Stomach (tissue), 4 donors: ENCODE results near the gene KBTBD12.

Experiments
- POLR2A ChIP-seq, 4 donors: fragments of 450-650 bp; IDR thresholded peaks; one replicate each; pipeline ENCODE4 v1.6.1; 2016; ENCODE audit warnings: antibody characterized with exemption in 4 of 4, control low read depth in 2 of 4, mild to moderate bottlenecking in 1 of 4, moderate library complexity in 1 of 4
- POLR2AphosphoS5 ChIP-seq, 3 donors: sonication (generic); formaldehyde crosslinking; IDR thresholded peaks; one replicate each; pipeline ENCODE4 v1.6.1; 2016; ENCODE audit warnings: antibody characterized with exemption in 3 of 3
- TF ChIP-seq, protein P1 (sequence below), 7 experiments: fragments of 450-650 bp in 4 of 7; fragments of 200-600 bp in 3 of 7; sonication (generic) in 3 of 7; IDR thresholded peaks; one replicate each; pipeline ENCODE4 v1.5.1; 2016 to 2019; ENCODE audit warnings: antibody characterized with exemption in 7 of 7, control low read depth in 2 of 7, mild to moderate bottlenecking in 1 of 7

DNA sequence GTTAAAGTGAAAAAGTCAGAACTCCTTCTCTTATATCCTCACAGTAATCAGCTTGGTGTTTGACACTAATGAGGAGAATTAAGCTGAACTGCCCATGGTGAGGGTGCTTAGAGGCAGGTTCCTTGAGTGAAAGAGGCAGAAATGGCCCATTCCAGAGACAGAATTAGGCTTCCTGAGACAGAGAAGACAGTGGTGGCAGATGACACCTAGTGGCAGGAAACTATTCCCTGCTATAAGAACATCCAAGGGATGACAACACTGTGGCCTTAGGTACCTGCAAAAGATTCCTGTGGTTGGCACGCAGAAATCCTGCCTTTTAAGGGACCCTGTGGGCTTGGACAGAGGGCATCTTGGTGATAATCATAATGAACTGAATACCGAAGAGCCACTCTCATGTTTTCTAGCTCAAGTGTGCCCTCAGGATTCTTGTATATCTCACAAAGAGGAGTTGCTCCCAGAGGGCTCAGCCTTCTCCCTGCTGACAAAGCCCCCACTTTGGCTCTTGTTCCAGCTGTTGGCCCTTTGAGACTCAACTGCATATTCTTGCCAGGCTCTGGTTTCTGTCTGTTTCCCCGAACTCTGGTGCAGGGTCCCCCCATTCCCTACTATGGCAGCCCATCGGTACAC lies 56.0 kb downstream of the KBTBD12 start:
- TF ChIP-seq POLR2A (IDR thresholded peaks at IDR 0.05) = no peak
- TF ChIP-seq, protein P1, sequence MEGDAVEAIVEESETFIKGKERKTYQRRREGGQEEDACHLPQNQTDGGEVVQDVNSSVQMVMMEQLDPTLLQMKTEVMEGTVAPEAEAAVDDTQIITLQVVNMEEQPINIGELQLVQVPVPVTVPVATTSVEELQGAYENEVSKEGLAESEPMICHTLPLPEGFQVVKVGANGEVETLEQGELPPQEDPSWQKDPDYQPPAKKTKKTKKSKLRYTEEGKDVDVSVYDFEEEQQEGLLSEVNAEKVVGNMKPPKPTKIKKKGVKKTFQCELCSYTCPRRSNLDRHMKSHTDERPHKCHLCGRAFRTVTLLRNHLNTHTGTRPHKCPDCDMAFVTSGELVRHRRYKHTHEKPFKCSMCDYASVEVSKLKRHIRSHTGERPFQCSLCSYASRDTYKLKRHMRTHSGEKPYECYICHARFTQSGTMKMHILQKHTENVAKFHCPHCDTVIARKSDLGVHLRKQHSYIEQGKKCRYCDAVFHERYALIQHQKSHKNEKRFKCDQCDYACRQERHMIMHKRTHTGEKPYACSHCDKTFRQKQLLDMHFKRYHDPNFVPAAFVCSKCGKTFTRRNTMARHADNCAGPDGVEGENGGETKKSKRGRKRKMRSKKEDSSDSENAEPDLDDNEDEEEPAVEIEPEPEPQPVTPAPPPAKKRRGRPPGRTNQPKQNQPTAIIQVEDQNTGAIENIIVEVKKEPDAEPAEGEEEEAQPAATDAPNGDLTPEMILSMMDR (IDR thresholded peaks at IDR 0.05) = peak in 5 of 7 experiments; percentile 28 to 62 (median 50)
- peak in 1 of 3 donors; percentile 10 for TF ChIP-seq POLR2AphosphoS5 (IDR thresholded peaks at IDR 0.05)
